Measurements from ENCODE around the gene STARD4.

DNA sequence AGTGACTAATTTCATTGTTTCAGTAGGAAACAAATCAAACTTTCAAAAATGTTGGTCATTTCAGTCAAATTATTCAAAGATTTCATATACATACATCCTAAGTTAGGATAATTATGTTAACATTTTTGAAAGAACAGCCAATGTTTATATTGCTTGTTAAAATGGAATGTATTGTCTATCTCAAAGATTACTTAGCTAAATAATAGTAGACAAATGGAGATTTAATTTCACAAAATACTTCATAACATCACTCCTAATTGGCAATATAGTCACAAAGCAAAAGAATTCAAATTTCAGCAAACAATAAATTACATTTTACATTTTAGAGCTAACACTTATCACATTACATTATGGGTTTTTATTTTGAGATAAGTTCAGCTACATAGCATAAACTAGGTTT, 25.4 kb downstream of the STARD4 start:
- TF ChIP-seq, protein P1, sequence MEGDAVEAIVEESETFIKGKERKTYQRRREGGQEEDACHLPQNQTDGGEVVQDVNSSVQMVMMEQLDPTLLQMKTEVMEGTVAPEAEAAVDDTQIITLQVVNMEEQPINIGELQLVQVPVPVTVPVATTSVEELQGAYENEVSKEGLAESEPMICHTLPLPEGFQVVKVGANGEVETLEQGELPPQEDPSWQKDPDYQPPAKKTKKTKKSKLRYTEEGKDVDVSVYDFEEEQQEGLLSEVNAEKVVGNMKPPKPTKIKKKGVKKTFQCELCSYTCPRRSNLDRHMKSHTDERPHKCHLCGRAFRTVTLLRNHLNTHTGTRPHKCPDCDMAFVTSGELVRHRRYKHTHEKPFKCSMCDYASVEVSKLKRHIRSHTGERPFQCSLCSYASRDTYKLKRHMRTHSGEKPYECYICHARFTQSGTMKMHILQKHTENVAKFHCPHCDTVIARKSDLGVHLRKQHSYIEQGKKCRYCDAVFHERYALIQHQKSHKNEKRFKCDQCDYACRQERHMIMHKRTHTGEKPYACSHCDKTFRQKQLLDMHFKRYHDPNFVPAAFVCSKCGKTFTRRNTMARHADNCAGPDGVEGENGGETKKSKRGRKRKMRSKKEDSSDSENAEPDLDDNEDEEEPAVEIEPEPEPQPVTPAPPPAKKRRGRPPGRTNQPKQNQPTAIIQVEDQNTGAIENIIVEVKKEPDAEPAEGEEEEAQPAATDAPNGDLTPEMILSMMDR (IDR thresholded peaks at IDR 0.05) = no peak
- TF ChIP-seq EZH2phosphoT487 (IDR thresholded peaks at IDR 0.05) = no peak
- no peak for TF ChIP-seq EZH2 (IDR thresholded peaks at IDR 0.05)

Data from neural progenitor cell (in vitro differentiated cells).